ENCODE results near the gene D2HGDH. TPM values are rescaled to one million over a fixed set of nuclear protein-coding genes. Genes with fewer than 3 reads are reported as not detected.

The D2HGDH gene
- total and polyA plus RNA-seq, 3 donors from 2014 or later = 15.6 to 37.7 (median 36.1) TPM

GRCh38 chr2:241752253-241752652 lies 17.8 kb downstream of the D2HGDH start:
- no peaks in the 10 kb centered on the region for H3K27me3 ChIP-seq
- no peak for DNase-seq
- peaks cover 3% of the 10 kb centered on the region for H3K4me1 ChIP-seq
- no peak overlapping the region for H3K27ac ChIP-seq
- whole genome bisulfite sequencing, 2 donors = 99% methylated on average over 14 of the region's 14 CpGs; no CpG with 5 or more reads in 1 of the 2 donors
- no peaks in the 10 kb centered on the region for H3K9me3 ChIP-seq
- no peak overlapping the region for H3K4me3 ChIP-seq
- H3K36me3 ChIP-seq (ENCODE audit: low read depth, missing control alignments) = no peaks in the 10 kb centered on the region
- TF ChIP-seq, protein P1, sequence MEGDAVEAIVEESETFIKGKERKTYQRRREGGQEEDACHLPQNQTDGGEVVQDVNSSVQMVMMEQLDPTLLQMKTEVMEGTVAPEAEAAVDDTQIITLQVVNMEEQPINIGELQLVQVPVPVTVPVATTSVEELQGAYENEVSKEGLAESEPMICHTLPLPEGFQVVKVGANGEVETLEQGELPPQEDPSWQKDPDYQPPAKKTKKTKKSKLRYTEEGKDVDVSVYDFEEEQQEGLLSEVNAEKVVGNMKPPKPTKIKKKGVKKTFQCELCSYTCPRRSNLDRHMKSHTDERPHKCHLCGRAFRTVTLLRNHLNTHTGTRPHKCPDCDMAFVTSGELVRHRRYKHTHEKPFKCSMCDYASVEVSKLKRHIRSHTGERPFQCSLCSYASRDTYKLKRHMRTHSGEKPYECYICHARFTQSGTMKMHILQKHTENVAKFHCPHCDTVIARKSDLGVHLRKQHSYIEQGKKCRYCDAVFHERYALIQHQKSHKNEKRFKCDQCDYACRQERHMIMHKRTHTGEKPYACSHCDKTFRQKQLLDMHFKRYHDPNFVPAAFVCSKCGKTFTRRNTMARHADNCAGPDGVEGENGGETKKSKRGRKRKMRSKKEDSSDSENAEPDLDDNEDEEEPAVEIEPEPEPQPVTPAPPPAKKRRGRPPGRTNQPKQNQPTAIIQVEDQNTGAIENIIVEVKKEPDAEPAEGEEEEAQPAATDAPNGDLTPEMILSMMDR (IDR thresholded peaks at IDR 0.05) = no peak
- TF ChIP-seq POLR2A (IDR thresholded peaks at IDR 0.05) = no peak
- intact Hi-C loops (cut with DNase I; ENCODE audit: low total_unique reads) = no loop called here

GRCh38 chr2:241752689-241753276 lies 18.4 kb downstream of the D2HGDH start:
- H3K36me3 ChIP-seq (ENCODE audit: low read depth, missing control alignments) = no peaks in the 10 kb centered on the region
- WGBS, 2 donors = 91 to 96% methylated on average over 11 to 21 of the region's 21 CpGs
- intact Hi-C loops (cut with DNase I; ENCODE audit: low total_unique reads) = no loop called here

GRCh38 chr2:241753493-241753892 lies 19.1 kb downstream of the D2HGDH start:
- H3K27me3 ChIP-seq = no peaks in the 10 kb centered on the region
- intact Hi-C loops (cut with DNase I; ENCODE audit: low total_unique reads) = no loop called here
- no peaks in the 10 kb centered on the region for H3K9me3 ChIP-seq
- 83 to 98% methylated on average over 1 to 17 of the region's 17 CpGs for WGBS, 2 donors
- H3K36me3 ChIP-seq (ENCODE audit: low read depth, missing control alignments) = no peaks in the 10 kb centered on the region
- H3K4me1 ChIP-seq = peaks cover 3% of the 10 kb centered on the region
- TF ChIP-seq, protein P1 (IDR thresholded peaks at IDR 0.05) = no peak
- TF ChIP-seq POLR2A (IDR thresholded peaks at IDR 0.05) = no peak
- no peak for DNase-seq
- H3K4me3 ChIP-seq = no peak overlapping the region
- H3K27ac ChIP-seq = no peak overlapping the region

More at GRCh38 chr2:241752689-241753276, 18.4 kb downstream of the D2HGDH start:
- no peak for DNase-seq
- no peak overlapping the region for H3K27ac ChIP-seq
- TF ChIP-seq, protein P1 (IDR thresholded peaks at IDR 0.05) = no peak
- no peak for TF ChIP-seq POLR2A (IDR thresholded peaks at IDR 0.05)
- no peaks in the 10 kb centered on the region for H3K9me3 ChIP-seq
- peaks cover 3% of the 10 kb centered on the region for H3K4me1 ChIP-seq
- H3K4me3 ChIP-seq = no peak overlapping the region
- no peaks in the 10 kb centered on the region for H3K27me3 ChIP-seq

DNA sequence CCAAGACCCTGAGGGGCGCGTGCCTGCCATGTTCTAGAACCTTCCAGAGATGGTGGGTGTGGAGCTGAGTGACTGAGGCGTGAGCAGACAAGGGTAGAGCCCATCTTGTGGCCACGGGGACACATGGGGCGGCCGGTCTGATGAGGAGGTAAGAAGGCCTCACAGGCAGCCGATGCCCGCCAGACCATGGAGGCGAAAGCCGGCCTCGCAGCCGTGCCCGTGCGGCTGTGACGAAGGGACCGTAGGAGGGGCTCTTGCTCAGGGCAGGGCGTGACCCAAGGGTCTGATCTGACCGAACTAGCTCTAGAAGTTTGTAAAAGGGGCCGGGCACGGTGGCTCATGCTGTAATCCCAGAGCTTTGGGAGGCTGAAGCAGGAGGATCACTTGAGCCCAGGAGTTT lies 19.6 kb downstream of the D2HGDH start:
- no peak for TF ChIP-seq POLR2A (IDR thresholded peaks at IDR 0.05)
- TF ChIP-seq, protein P1 (IDR thresholded peaks at IDR 0.05) = no peak
- WGBS, 2 donors = 95 to 97% methylated on average over 20 of the region's 20 CpGs
- intact Hi-C loops (cut with DNase I; ENCODE audit: low total_unique reads) = no loop called here

DNA sequence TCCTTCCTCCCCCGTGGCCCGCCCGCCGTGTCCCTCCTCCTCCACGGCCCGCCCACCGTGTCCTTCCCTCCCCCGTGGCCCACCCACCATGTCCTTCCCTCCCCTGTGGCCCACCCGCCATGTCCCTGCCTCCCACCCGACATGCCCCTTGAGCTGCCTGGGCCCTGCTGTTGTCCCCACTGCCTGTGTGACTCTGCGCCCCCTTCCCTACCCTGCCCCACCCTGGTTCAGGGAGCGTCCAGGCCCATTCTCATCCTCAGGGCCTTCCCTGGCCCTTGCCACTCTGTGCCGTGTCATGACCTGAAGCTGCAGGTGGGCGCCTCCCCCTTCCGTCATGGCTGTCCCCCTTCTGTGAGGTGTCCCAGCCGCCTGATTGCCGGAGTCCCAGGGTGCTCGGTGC lies 20.7 kb downstream of the D2HGDH start:
- no peak for DNase-seq
- H3K27me3 ChIP-seq = no peaks in the 10 kb centered on the region
- intact Hi-C loops (cut with DNase I; ENCODE audit: low total_unique reads) = no loop called here
- no peaks in the 10 kb centered on the region for H3K9me3 ChIP-seq
- no peak overlapping the region for H3K4me3 ChIP-seq
- H3K36me3 ChIP-seq (ENCODE audit: low read depth, missing control alignments) = no peaks in the 10 kb centered on the region
- H3K27ac ChIP-seq = no peak overlapping the region
- WGBS, 2 donors = 85 to 86% methylated on average over 13 to 18 of the region's 18 CpGs
- peaks cover 1% of the 10 kb centered on the region for H3K4me1 ChIP-seq
- TF ChIP-seq POLR2A (IDR thresholded peaks at IDR 0.05) = no peak
- TF ChIP-seq, protein P1 (IDR thresholded peaks at IDR 0.05) = no peak

More for the DNA sequence above, 19.6 kb downstream of the D2HGDH start:
- DNase-seq = no peak
- H3K27me3 ChIP-seq = no peaks in the 10 kb centered on the region
- H3K4me1 ChIP-seq = peaks cover 3% of the 10 kb centered on the region
- no peaks in the 10 kb centered on the region for H3K36me3 ChIP-seq (ENCODE audit: low read depth, missing control alignments)
- no peak overlapping the region for H3K27ac ChIP-seq
- no peaks in the 10 kb centered on the region for H3K9me3 ChIP-seq
- no peak overlapping the region for H3K4me3 ChIP-seq

Measured in testis (tissue), 3 donors.